GM18526 (cell line): ENCODE measurements around the gene VPS35.

Experiments
- POLR2A ChIP-seq: IDR thresholded peaks from 3 replicates; pipeline ENCODE4 v1.6.1; 2011; ENCODE audit not compliant: insufficient read length; ENCODE audit errors: extremely low read depth

The VPS35 gene

DNA sequence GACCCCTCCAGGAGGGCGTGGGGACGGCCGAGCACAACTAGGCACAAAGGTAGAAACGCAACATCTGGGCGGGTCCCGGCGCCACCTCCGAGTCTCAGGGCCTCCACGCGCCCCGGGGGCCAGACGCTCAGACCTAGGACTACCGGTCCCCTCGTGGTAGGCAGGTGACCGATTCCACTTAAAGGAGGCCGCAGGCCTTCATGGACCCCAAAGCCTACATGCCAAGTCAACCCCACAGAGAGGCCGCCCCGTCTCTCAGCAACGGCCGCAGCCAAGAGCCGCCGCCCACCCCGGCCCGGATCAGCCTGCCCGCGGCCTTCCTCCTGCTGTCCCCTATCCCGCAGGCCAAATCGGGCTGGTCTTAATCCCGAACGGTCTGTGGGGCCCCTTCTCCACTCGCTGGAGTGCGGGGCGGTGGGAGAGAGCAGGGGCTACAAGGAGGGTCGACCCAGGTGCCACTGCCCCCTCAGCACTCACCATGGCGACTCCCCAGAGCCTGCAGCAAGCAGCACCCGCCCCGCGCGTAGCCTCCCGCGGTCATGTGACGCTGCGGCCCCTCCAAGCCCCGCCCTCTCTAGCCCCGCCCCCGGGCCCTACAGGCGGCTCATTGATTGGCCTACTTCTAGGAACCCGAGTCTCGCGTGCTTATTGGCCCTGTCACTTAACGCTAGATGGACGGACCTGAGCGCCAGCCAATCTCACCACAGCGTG lies at the start of gene VPS35:
VPS35 (minus strand) TSS at position 525 of the 711 bp plus-strand sequence; CDS start at position 480, 45 bp downstream.
- peak; percentile 58 for TF ChIP-seq POLR2A

DNA sequence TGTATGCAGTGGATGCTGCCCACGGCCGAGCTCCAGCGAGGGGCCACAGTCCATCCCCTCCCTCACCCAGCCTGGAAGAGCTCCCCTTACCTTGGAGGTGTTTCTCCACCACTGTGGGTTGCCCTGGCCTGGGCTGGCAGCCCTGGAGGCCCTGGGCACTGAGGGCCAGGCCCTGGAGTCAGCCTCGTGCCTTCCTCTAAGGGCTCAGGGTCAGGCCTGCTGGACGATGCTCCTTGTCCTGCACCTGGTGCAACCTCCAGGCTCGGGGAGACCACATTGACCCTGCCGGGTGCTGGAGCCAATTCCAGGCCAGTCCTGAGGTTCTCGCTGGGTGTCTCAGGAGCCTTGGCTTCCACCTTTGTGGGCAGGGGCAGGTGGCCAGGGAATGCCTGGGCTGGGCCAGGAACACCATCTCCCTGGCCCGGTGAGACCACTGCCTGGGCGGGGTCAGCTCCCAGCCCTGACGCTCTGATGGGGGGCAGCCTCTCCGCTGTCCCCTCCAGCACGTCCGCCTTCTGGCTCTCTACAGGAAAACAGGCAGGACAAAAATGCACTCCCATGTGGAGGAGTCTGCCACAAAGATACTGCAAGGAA lies 48.7 kb upstream of the VPS35 start:
- TF ChIP-seq POLR2A: no peak

DNA sequence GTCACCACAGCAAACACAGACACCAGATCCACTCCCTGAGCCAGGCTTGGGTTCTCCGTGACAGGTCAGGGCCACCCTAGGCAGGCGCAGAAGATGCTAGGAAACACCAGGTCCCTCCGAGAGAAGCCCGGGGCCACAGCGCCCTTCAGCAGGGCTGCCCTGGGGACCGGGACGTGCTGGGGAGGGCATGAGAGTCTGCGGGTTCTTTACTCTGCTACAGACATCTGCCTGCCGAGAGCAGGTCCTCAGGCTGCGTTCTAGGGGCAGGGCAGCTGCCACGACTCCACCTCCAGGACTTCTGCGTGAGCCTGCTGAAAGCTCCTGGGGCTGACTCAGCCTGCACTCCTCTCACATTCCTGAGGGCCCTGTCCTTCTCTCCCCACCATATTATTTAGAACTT lies 47.7 kb upstream of the VPS35 start:
- TF ChIP-seq POLR2A: no peak

DNA sequence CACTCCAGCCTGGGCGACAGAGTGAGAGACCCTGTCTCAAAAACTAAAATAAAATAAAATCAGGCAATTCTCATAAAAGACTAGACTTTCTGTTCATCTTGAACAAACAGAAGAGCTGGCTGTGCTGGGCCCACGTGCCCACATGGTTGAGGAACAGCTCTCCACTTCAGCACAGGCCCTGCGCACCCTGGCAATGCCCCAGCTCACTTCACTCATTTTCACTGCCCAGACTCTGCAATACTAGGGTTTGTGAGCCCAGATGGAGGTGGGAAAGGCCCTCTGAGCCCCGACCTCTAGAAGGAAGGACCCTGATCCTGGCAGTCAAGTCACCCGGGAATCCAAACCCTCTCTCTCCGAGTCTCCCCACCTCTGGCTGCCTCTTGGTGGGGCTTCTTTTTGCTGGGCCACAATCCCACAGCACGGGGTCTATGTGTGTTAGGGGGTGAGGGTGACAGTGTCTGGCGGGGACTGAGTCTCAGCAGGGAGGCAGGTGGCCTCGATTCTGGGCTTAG lies 44.4 kb upstream of the VPS35 start:
- no peak for TF ChIP-seq POLR2A

DNA sequence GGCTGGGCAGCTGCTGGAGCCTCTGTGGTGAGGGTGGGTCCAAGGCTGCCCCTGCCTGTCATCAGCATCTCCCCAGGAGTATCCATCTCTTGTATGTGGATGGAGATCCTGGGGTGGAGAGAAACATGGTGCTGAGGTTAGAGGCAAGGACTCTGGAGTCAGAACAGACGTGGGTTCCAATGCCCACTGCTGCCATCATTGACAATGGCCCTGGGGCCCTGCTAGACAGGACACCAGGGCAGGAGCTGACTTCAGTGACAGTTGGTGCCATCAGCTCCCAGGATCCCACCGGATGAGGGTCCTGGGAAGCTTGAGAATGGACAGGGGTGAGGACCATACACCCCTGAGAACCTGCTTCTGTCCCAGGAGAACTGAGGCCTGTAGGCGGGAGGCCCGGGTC lies 43.6 kb upstream of the VPS35 start:
- TF ChIP-seq POLR2A: no peak

DNA sequence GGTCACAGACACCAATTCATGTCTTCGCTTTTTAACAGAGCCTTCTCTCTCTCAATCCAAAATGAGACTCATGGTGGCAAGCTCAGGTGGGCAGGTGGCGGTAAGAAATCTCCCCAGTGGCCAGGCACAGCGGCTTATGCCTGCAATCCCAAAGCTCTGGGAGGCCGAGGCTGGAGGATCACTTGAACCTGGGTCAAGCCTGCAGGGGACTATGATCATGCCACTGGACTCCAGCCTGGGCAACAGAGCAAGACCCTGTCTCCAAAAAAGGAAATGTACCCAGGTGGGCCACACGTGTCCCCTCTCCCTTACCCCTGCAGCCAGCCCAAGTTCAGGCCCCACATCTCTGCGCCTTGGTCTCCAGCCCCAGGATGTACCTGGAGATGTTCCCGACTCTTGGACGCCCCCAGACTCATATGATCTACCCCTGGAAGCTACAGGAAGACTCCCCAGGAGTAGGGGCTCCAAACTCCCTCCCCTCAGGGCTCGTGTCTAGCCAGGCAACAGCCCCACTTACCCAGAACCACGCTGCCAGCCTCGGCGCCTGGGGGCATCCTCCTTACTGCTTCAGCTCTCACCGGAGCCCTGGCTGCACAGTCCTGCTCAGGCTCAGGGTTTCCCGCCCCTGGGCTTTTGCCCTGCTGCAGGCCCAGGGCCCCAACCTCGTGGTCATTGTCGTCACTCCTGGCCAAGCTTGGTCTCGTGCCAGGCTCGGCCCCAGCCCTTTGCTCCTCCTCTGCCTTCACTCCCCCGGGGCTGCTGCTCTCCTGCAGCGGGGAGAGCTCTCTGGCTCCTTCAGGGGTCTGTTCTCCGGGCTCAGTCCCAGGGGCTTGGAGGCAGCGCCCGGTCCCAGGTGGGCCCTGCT lies 42.9 kb upstream of the VPS35 start:
- no peak for TF ChIP-seq POLR2A

DNA sequence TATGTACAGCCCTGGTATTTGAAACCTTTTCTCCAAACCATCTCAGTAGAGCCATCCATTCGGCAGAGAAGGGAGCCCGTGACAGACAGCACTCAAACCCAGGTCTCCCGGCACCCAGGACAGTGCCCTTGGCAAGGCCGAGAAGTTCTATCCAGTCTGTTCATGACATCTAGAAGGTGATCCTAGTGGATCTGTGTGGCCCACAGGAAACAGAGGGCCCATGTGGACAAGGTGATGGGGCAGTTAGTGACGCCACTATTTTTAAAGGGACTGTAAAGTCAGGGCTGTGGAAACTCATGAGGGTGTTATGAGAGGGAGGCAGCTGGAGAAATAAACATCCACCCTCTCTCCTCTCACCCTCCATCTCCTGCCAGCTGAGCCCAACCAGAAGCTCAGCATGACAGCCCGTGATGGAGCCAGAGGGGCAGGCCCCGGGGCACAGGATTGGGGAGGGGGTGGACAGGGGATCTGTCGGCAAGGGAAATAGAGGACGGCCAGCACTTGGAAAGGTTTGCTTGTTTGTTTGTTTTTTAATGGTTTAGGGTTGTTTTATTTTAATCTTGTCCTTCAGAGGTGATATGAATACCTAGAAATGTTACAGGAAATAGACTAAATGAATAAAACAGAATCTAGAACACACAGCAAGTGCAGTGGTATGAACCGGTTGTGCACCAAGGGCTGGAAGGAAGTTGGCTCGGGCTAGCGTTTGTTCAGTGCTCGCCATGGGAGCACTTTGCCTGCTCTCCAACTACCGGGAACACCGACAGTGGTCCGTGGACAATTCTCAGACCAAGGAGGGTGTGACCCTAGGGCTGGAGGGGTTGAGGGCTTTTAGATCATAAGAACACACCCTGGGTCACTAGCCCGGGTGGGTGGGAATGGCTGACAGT lies 42.1 kb upstream of the VPS35 start:
- TF ChIP-seq POLR2A: no peak

DNA sequence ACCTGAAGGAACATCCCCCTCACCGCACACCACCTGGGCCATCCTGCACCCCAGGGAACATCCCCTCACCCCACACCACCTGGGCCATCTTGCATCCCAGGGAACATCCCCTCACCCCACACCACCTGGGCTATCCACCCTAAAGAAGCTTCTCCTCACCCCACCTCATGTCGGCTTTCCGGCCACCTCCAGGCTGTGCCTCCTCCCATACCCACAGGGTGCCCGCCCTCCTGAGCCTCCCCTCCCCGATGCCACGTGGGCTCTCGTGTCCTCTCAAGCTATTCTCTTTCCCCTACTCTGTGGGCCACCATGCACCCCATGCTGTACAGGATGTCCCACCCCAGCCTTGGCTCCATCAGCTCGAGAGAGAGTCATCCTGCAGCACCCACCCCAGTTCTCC lies 41.1 kb upstream of the VPS35 start:
- TF ChIP-seq POLR2A: no peak

DNA sequence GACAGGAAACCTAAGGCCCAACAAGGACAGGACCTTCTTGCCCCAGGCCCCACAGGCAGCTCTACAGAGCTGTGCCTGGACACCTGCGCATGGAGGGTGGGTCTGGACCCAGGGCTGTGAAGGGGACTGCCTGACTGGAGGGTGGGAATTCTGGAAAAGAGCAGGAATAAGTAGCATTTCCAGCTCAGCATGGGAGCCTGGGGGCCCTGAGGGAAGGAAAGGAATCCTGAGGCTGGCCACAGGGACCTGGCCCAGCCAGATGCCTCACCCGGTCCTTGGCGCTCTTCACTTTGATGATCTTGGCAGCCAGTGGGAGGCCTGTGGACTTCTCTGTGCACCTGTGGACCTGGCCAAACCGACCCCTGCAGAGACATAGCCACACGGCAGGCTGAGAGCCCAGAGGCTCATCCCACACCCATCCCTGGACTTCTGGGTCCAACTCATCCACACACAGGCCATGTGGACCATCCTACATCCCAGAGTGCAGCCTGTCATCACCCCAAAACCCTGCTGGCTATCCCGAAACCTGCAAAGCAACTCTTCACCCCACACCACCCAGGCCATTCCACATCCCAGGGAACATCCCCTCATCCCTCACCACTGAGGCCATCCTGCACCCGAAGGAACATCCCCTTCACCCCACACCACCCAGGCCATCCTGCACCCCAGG lies 40.5 kb upstream of the VPS35 start:
- TF ChIP-seq POLR2A: no peak

DNA sequence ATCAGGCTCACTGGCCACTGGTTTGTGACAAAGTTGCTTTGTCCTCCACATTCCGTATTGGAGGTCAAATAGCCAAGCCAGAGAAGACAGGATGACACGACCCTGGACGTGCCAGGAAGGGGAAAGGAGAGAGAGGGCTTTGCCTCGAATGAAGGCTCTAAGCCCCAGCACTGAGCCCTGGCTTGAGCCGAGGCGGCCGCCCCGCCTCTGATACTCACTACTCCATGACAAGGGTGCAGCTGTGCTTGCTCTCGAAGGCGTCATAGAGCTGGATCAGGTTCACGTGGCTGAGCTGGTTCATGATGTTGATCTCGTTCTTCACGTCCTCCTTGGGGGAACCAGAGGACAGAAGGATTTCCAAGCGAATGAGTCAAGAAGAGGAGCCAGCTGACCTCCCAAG lies 39.8 kb upstream of the VPS35 start:
- no peak for TF ChIP-seq POLR2A

DNA sequence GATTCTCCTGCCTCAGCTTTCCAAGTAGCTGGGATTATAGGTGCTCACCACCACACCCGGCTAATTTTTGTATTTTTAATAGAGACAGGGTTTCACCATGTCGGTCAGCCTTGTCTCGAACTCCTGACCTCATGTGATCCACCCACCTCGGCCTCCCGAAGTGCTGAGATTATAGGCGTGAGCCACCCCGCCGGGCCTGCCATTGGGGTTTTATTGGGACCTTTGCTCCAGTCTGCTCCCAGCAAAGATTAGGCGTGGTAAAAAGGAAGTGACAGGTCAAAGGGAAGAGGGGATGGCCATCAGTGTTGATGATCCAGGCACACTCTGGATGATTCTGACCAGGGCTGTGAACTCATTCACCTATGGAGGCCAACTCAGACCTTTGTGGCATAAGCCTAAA lies 38.7 kb upstream of the VPS35 start:
- TF ChIP-seq POLR2A: no peak

DNA sequence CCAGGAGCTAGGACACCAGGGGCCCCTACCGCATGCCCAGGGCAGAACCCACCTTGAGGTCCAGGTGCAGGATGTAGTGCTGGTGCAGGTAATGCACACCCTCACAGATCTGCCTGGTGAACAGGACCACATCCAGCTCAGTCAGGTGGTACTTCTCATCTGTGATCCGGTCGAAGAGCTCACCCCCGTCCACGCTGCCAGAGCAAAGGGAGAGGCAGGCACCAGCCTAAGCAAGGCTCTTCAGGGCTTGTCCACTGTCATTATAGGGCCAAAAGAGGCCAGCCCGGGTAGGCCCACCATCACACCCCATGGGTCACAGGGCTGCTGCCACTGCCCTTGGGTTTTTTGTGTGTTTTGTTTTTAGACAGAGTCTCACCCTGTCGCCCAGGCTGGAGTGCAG lies 38.2 kb upstream of the VPS35 start:
- no peak for TF ChIP-seq POLR2A

DNA sequence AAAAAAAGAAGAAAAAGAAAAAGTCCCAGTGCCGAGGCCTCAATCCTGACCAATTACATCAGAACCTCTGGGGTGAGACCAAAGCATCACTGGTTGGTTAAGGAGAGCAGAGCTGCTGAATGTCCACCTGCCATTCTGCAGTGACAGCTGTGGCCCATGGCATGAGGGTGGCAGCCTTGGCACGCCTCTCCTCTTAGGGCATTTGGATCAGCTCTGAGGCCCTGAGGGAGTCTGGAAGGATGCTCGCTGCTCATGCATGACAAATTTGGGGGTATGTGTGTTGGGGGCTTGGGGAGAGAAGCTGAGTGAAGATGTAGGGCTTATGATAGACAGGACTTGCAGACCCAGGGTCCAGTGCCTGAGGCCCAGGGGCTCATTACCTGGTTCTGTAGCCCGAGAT lies 32.9 kb upstream of the VPS35 start:
- TF ChIP-seq POLR2A: no peak

DNA sequence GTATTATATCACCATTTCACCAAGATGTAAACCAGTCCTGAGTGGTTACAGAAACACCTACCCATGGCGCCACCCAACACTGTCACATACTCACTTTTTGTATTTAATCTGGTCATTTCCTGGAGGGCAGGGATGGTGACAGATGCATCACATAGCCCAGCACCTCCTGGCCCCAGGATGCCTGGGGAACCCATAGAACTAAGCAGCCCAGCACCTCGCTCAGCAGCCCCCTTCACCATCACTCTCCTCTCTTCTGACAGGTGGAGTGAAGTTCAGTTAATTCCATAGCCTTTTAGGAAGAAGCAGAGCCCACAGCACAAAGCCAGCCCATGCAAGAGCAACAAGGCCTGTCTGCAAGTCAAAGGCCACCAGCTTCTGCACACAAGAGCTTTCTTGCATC lies 31.6 kb upstream of the VPS35 start:
- no peak for TF ChIP-seq POLR2A
